ENCODE results near the gene CHD2.

CHD2 gene

DNA sequence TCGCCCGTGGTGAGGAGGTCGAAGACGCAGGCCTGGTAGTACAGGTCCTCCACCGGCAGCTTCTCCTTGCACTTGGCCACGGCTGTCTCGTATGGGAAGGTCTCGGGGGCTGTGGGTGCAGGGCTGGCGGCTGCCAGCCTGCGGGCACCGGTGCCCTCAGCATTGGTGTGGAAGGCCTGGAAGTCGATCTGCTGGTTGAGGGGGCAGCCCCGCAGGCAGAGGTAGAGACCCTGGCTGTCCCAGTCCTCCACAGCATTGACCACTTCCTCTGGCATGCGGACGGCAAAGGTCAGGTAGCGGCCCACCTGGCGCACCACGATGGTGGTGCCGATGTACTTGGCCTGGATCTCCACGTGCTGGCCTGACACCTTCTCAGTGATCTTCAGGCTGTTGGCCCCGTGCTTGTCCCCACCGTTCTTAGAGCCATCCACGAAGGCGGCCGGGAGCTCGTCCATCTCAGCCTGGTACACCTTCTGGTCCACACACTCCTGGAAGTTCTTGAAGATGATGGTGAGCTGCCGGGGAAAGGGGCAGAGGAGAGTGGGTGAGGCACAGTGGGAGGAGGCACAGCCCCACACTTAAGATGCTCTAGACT is 145.2 kb downstream of the CHD2 start:
- no peak overlapping the region for H2AFZ ChIP-seq (ENCODE audit: low read depth)
- no peaks in the 10 kb centered on the region for H3K27me3 ChIP-seq (ENCODE audit: insufficient read depth, low read depth)
- H3K27ac ChIP-seq = no peak overlapping the region
- no peaks in the 10 kb centered on the region for H3K79me2 ChIP-seq (ENCODE audit: insufficient read depth, low read depth)
- no peak overlapping the region for H3K9ac ChIP-seq
- TF ChIP-seq CTCF (conservative IDR thresholded peaks at IDR 0.05; ENCODE audit: low read depth, low read length) = no peak
- H3K4me3 ChIP-seq (IDR thresholded peaks at IDR 0.05; ENCODE audit: insufficient read depth, low read depth, low read length) = no peak overlapping the region
- no peaks in the 10 kb centered on the region for H3K4me1 ChIP-seq (ENCODE audit: low read depth, poor library complexity, severe bottlenecking)
- H4K20me1 ChIP-seq (ENCODE audit: insufficient read depth) = no peaks in the 10 kb centered on the region
- no peak overlapping the region for H3K4me2 ChIP-seq
- H3K36me3 ChIP-seq (ENCODE audit: insufficient read depth) = no peaks in the 10 kb centered on the region

DNA sequence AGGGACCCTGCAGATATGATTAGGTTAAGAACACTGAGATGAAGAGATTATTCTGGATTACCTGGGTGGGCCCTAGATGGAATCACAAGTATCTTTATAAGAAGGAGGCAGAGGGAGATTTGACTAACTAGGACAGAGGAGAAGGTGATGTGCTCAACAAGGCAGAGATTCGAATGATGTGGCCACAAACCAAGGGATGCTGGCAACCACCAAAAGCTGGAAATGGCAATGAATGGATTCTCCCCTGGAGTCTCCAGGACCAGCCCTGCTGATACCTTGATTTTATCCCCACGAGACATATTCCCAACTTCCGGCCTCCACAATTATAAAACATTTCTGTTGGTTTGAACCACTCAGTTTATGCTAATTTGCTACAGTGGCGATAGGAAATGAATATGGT is 146.0 kb downstream of the CHD2 start:
- no peaks in the 10 kb centered on the region for H3K79me2 ChIP-seq (ENCODE audit: insufficient read depth, low read depth)
- no peak overlapping the region for H3K4me2 ChIP-seq
- no peak overlapping the region for H3K4me3 ChIP-seq (IDR thresholded peaks at IDR 0.05; ENCODE audit: insufficient read depth, low read depth, low read length)
- no peaks in the 10 kb centered on the region for H3K36me3 ChIP-seq (ENCODE audit: insufficient read depth)
- H2AFZ ChIP-seq (ENCODE audit: low read depth) = no peak overlapping the region
- no peak overlapping the region for H3K9ac ChIP-seq
- H3K27ac ChIP-seq = no peak overlapping the region
- no peak for TF ChIP-seq CTCF (conservative IDR thresholded peaks at IDR 0.05; ENCODE audit: low read depth, low read length)
- H3K27me3 ChIP-seq (ENCODE audit: insufficient read depth, low read depth) = no peaks in the 10 kb centered on the region
- no peaks in the 10 kb centered on the region for H4K20me1 ChIP-seq (ENCODE audit: insufficient read depth)
- H3K4me1 ChIP-seq (ENCODE audit: low read depth, poor library complexity, severe bottlenecking) = no peaks in the 10 kb centered on the region

GRCh38 chr15:93046721-93047120 is 146.6 kb downstream of the CHD2 start:
- Histone ChIP-seq H3K4me2 (no peak overlapping the region), H3K4me1 (ENCODE audit: low read depth, poor library complexity, severe bottlenecking) (no peaks in the 10 kb centered on the region), H3K36me3 (ENCODE audit: insufficient read depth) (no peaks in the 10 kb centered on the region), H3K79me2 (ENCODE audit: insufficient read depth, low read depth) (no peaks in the 10 kb centered on the region), H3K9ac (no peak overlapping the region), H3K27ac (no peak overlapping the region), H3K27me3 (ENCODE audit: insufficient read depth, low read depth) (no peaks in the 10 kb centered on the region), H4K20me1 (ENCODE audit: insufficient read depth) (no peaks in the 10 kb centered on the region), H3K4me3 (IDR thresholded peaks at IDR 0.05; ENCODE audit: insufficient read depth, low read depth, low read length) (no peak overlapping the region), H2AFZ (ENCODE audit: low read depth) (no peak overlapping the region)
- TF ChIP-seq CTCF (conservative IDR thresholded peaks at IDR 0.05; ENCODE audit: low read depth, low read length) = no peak

DNA sequence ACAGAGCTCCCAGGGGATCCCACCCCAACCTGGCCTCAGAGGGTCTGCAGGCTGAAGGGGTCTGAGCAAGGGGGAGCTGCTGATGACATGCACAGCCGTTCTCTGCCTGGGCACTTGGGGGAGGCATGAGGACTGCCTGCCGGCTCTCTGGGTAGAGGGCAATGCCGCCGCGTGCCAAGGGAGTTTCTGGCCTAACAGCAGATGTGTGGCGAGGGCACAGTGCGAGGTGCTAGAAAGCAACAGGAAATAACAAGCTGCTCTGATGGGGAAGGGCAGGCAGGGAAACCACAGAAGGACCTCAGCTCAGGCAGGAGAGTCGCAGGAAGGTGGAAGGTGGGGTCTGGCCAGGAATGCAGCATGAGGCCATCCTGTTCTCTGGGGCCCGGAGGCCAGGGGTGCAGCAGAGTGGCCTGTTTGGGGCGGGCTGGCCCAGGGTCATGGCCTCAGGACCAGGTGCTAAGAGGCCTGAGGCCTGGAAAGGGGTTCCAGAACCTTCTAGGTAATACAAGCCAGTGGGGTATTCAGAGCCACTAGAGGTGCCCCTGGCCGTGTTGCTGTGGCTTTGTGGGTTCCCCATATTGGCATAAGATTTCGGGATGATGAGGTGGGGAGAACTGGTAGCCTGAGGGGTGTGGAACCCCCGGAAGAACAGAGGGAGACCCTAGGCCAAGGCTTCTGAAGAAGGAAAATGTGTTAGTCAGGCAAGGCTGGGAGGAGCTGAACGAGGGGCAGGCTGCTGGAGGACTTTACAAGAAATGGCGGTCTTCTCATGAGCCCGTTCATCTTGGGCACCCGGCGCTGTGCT is 147.7 kb downstream of the CHD2 start:
- no peak overlapping the region for H3K9ac ChIP-seq
- no peak overlapping the region for H2AFZ ChIP-seq (ENCODE audit: low read depth)

More for the DNA sequence above, 147.7 kb downstream of the CHD2 start:
- no peaks in the 10 kb centered on the region for H3K79me2 ChIP-seq (ENCODE audit: insufficient read depth, low read depth)
- H3K36me3 ChIP-seq (ENCODE audit: insufficient read depth) = no peaks in the 10 kb centered on the region
- H3K4me1 ChIP-seq (ENCODE audit: low read depth, poor library complexity, severe bottlenecking) = no peaks in the 10 kb centered on the region
- H3K27ac ChIP-seq = no peak overlapping the region
- H3K4me2 ChIP-seq = no peak overlapping the region
- no peak overlapping the region for H3K4me3 ChIP-seq (IDR thresholded peaks at IDR 0.05; ENCODE audit: insufficient read depth, low read depth, low read length)
- H4K20me1 ChIP-seq (ENCODE audit: insufficient read depth) = no peaks in the 10 kb centered on the region
- H3K27me3 ChIP-seq (ENCODE audit: insufficient read depth, low read depth) = no peaks in the 10 kb centered on the region
- no peak for TF ChIP-seq CTCF (conservative IDR thresholded peaks at IDR 0.05; ENCODE audit: low read depth, low read length)
